Hepatocyte (in vitro differentiated cells): ENCODE data around the gene GPC3. TPM values are rescaled to one million over a fixed set of nuclear protein-coding genes. Genes with fewer than 3 reads are reported as not detected.

Experiments used
- DNase-seq: peaks from one replicate; pipeline ENCODE4 v3.0.0-alpha.2; 2016; ENCODE audit warnings: low spot score
- H2AFZ ChIP-seq: fragments of 200-600 bp; sonication (generic); 2 replicates; pipeline ENCODE4 v1.6.0; 2016; ENCODE audit warnings: antibody characterized with exemption, mild to moderate bottlenecking
- H3K27ac ChIP-seq: fragments of 200-600 bp; sonication (generic); 2 replicates; pipeline ENCODE4 v1.5.1; 2016; ENCODE audit warnings: mild to moderate bottlenecking
- H3K27me3 ChIP-seq: fragments of 200-600 bp; sonication (generic); 2 replicates; pipeline ENCODE4 v1.6.1; 2016
- H3K36me3 ChIP-seq: fragments of 200-600 bp; sonication (generic); replicated peaks from 2 replicates; pipeline ENCODE4 v1.5.1; 2016; ENCODE audit warnings: low read depth; ENCODE audit not compliant: insufficient read depth
- H3K4me1 ChIP-seq: fragments of 200-600 bp; sonication (generic); 2 replicates; pipeline ENCODE4 v1.5.1; 2016; ENCODE audit warnings: mild to moderate bottlenecking, moderate library complexity; ENCODE audit not compliant: insufficient read depth
- H3K4me2 ChIP-seq: fragments of 200-600 bp; sonication (generic); 2 replicates; pipeline ENCODE4 v1.6.0; 2016
- H3K4me3 ChIP-seq: fragments of 200-600 bp; sonication (generic); 2 replicates; pipeline ENCODE4 v1.5.1; 2016; ENCODE audit warnings: mild to moderate bottlenecking
- H3K79me2 ChIP-seq: fragments of 200-600 bp; sonication (generic); 2 replicates; pipeline ENCODE4 v1.6.0; 2017; ENCODE audit warnings: mild to moderate bottlenecking
- H3K9me2 ChIP-seq: fragments of 200-600 bp; sonication (generic); replicated peaks from 2 replicates; pipeline ENCODE4 v1.6.0; 2017; ENCODE audit warnings: mild to moderate bottlenecking; ENCODE audit not compliant: insufficient read depth
- H3K9me3 ChIP-seq: fragments of 200-600 bp; sonication (generic); 2 replicates; pipeline ENCODE4 v1.5.1; 2016; ENCODE audit warnings: low read depth, mild to moderate bottlenecking
- H4K20me1 ChIP-seq: fragments of 200-600 bp; sonication (generic); 2 replicates; pipeline ENCODE4 v1.6.0; 2016; ENCODE audit warnings: mild to moderate bottlenecking; ENCODE audit not compliant: insufficient read depth, poor library complexity, severe bottlenecking
- EZH2 ChIP-seq: fragments of 200-600 bp; sonication (generic); IDR thresholded peaks from 2 replicates; pipeline ENCODE4 v1.6.1; 2016; ENCODE audit warnings: antibody characterized with exemption, mild to moderate bottlenecking, borderline replicate concordance
- EZH2phosphoT487 ChIP-seq: fragments of 200-600 bp; sonication (generic); IDR thresholded peaks from one replicate; pipeline ENCODE4 v1.6.1; 2018; ENCODE audit warnings: antibody characterized with exemption, mild to moderate bottlenecking, low read depth, moderate library complexity; ENCODE audit not compliant: unreplicated experiment, severe bottlenecking
- WGBS: methylation state at CpG from one replicate; pipeline ENCODE4 v1.1.6; 2016; ENCODE audit warnings: low lambda C conversion rate; ENCODE audit errors: missing lambda C conversion rate; 5-methylcytosine and 5-hydroxymethylcytosine counted together
- polyA plus RNA-seq: library from polyadenylated mRNA; unstranded; fragments of >200 nt; fragmentation: Nextera tagmentation; extraction: Ambion mirVana; gene quantifications from 2 replicates; pipeline ENCODE4 v1.2.1, GENCODE V29; 2016
- total RNA-seq: library from RNA; depleted of rRNA; stranded (reverse); fragments of >200 nt; gene quantifications from 2 replicates; pipeline ENCODE4 v1.2.3, GENCODE V29; 2014
- TF ChIP-seq, protein P1 (sequence below): fragments of 200-600 bp; sonication (generic); IDR thresholded peaks from 2 replicates; pipeline ENCODE4 v1.5.1; 2016; ENCODE audit warnings: antibody characterized with exemption, mild to moderate bottlenecking; ENCODE audit not compliant: poor library complexity

GPC3 gene
- total and polyA plus RNA-seq, 2 experiments from 2014 or later, result 789 to 860 TPM

DNA sequence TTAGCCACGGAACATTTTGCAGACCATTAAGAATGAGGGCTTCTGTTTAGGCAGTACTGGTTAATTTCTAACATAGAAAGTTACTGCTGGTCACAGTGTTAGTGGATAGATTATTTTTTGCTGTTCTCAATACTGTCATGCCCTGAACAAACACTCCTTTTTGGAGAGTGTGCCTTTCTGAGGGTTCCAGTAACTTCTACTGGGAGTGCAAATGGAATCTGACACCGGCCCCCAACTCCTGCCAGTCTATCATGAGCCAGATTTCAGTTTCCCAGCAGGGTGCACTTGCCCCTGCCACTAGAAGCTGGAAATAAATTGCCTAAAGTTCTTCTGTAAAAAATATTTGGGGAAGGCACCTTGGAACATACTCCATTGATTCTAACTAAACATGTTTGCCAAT, 345.7 kb downstream of the GPC3 start:
- Histone ChIP-seq H3K27me3 (no peaks in the 10 kb centered on the region), H4K20me1 (no peaks in the 10 kb centered on the region), H3K79me2 (no peaks in the 10 kb centered on the region), H3K9me3 (no peaks in the 10 kb centered on the region), H3K27ac (no peak overlapping the region), H2AFZ (no peak overlapping the region), H3K9me2 (no peaks in the 10 kb centered on the region), H3K36me3 (no peaks in the 10 kb centered on the region), H3K4me3 (no peak overlapping the region), H3K4me1 (peaks cover 9% of the 10 kb centered on the region), H3K4me2 (no peak overlapping the region)
- TF ChIP-seq EZH2, result no peak
- TF ChIP-seq, protein P1, sequence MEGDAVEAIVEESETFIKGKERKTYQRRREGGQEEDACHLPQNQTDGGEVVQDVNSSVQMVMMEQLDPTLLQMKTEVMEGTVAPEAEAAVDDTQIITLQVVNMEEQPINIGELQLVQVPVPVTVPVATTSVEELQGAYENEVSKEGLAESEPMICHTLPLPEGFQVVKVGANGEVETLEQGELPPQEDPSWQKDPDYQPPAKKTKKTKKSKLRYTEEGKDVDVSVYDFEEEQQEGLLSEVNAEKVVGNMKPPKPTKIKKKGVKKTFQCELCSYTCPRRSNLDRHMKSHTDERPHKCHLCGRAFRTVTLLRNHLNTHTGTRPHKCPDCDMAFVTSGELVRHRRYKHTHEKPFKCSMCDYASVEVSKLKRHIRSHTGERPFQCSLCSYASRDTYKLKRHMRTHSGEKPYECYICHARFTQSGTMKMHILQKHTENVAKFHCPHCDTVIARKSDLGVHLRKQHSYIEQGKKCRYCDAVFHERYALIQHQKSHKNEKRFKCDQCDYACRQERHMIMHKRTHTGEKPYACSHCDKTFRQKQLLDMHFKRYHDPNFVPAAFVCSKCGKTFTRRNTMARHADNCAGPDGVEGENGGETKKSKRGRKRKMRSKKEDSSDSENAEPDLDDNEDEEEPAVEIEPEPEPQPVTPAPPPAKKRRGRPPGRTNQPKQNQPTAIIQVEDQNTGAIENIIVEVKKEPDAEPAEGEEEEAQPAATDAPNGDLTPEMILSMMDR, result no peak
- TF ChIP-seq EZH2phosphoT487, result no peak
- 52% methylated on average over 2 of the region's 2 CpGs for WGBS
- no peak for DNase-seq

DNA sequence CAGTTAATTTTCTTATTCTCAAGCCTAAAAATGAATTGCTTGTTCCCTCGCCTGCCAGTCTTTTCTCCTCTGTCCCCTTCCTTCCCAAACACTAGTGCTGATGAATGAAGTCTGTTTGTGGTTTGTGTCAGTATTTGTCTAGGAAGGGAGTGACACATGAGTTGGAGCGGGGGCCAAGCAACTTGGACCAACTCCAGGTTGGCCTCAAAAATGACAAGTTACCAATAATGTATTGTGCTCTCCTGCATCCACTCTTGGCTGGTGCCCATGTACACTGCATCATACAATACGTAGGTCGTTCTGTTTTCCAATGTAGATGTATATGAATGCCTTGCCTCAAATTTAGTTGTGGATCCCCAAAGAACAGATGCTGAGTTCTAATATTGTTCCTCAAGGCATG, 347.1 kb downstream of the GPC3 start:
- no peak overlapping the region for H3K4me2 ChIP-seq
- no peaks in the 10 kb centered on the region for H4K20me1 ChIP-seq
- DNase-seq, result no peak
- 83% methylated on average over 4 of the region's 4 CpGs for WGBS
- H3K4me1 ChIP-seq, result peaks cover 9% of the 10 kb centered on the region
- H3K79me2 ChIP-seq, result no peaks in the 10 kb centered on the region
- no peaks in the 10 kb centered on the region for H3K9me3 ChIP-seq
- H3K36me3 ChIP-seq, result no peaks in the 10 kb centered on the region
- no peak overlapping the region for H3K27ac ChIP-seq
- H3K4me3 ChIP-seq, result no peak overlapping the region
- H2AFZ ChIP-seq, result no peak overlapping the region
- no peak for TF ChIP-seq EZH2
- no peak for TF ChIP-seq EZH2phosphoT487
- TF ChIP-seq, protein P1, result no peak
- H3K9me2 ChIP-seq, result no peaks in the 10 kb centered on the region
- no peaks in the 10 kb centered on the region for H3K27me3 ChIP-seq

DNA sequence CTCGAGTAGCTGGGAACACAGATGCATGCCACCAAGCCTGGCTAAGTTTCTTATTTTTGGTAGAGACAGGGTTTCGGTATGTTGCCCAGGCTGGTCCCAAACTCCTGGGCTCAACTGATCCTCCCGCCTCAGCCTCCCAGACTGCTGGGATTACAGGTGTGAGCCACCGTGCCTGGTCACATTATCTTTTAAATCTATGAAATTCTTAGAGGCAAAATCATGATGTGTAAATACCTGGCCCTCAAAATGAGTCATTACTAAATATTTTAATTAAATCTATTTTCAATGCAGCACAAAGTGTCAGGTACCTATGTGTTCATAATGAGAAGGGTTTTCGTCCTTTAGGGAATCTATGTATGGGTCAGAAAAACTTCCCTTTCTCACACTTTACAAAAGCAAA, 347.6 kb downstream of the GPC3 start:
- no peak overlapping the region for H3K27ac ChIP-seq
- TF ChIP-seq EZH2, result no peak
- TF ChIP-seq, protein P1, result no peak
- no peak for TF ChIP-seq EZH2phosphoT487
- no peaks in the 10 kb centered on the region for H3K9me3 ChIP-seq
- peaks cover 9% of the 10 kb centered on the region for H3K4me1 ChIP-seq
- H3K36me3 ChIP-seq, result no peaks in the 10 kb centered on the region
- no peaks in the 10 kb centered on the region for H3K9me2 ChIP-seq
- no peak overlapping the region for H2AFZ ChIP-seq
- DNase-seq, result no peak
- no peaks in the 10 kb centered on the region for H3K79me2 ChIP-seq
- no peak overlapping the region for H3K4me2 ChIP-seq
- 85% methylated on average over 5 of the region's 5 CpGs for WGBS
- no peaks in the 10 kb centered on the region for H4K20me1 ChIP-seq
- no peaks in the 10 kb centered on the region for H3K27me3 ChIP-seq
- H3K4me3 ChIP-seq, result no peak overlapping the region

DNA sequence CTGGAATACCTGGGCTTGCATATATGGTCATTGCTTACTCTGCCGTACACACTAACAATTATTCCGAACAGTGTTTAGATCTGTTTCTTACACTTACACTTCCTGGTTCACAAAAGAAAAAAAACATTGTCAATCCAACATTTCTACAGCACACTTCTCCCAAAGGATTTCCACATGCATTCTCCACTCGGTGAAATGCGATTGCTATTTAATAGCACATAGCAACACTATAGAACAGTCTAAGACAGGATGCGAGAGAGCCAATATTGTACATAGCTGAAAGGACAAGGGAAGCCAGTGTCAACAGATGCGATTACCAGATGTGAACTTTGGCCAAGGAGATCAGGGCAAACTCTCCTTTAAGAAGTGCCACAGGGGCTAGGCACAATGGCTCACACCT, 349.4 kb downstream of the GPC3 start:
- no peak overlapping the region for H3K4me3 ChIP-seq
- no peak overlapping the region for H2AFZ ChIP-seq
- no peaks in the 10 kb centered on the region for H3K9me3 ChIP-seq
- H4K20me1 ChIP-seq, result no peaks in the 10 kb centered on the region
- H3K27ac ChIP-seq, result no peak overlapping the region
- H3K9me2 ChIP-seq, result no peaks in the 10 kb centered on the region
- no peaks in the 10 kb centered on the region for H3K36me3 ChIP-seq
- TF ChIP-seq EZH2phosphoT487 (no peak), EZH2 (no peak)
- TF ChIP-seq, protein P1, result no peak
- no peaks in the 10 kb centered on the region for H3K79me2 ChIP-seq
- H3K4me2 ChIP-seq, result no peak overlapping the region
- H3K4me1 ChIP-seq, result peaks cover 3% of the 10 kb centered on the region
- WGBS, result 89% methylated on average over 6 of the region's 6 CpGs
- no peaks in the 10 kb centered on the region for H3K27me3 ChIP-seq
- no peak for DNase-seq
